GM12878 (cell line): ENCODE data around the gene MAN2A2. TPM values are rescaled to one million over a fixed set of nuclear protein-coding genes. Genes with fewer than 3 reads are reported as not detected.

Experiments used
- ATAC-seq: fragments of 200-7000 bp; cut with Tn5 transposase; 3 replicates; pipeline ENCODE4 v1.9.1; 2020; ENCODE audit warnings: mild to moderate bottlenecking, moderate library complexity
- Bru-seq: library from RNA; stranded (reverse); fragments of 400-500 nt; gene quantifications from one replicate; lab custom pipeline; 2021; lab: Mats Ljungman, UMichigan
- BruChase-seq, 2 experiments: library from RNA; stranded (reverse); fragments of 400-500 nt; gene quantifications; one replicate each; lab custom pipeline; 2021; lab: Mats Ljungman, UMichigan
- BruUV-seq: library from RNA; stranded (reverse); fragments of 400-500 nt; replicated peaks from 2 replicates; lab custom pipeline; 2021; lab: Mats Ljungman, UMichigan
- CTCF ChIA-PET: fragments of 300-600 bp; sonication (Branson Sonifier 250); formaldehyde crosslinking; extraction: SDS; loops from one replicate; lab custom pipeline; 2021; ENCODE audit warnings: inconsistent platforms; lab: Yijun Ruan, JAX
- POLR2A ChIA-PET: fragments of 350-600 bp; formaldehyde crosslinking; extraction: SDS; loops from one replicate; lab custom pipeline; 2021; ENCODE audit warnings: inconsistent platforms; lab: Charles Lee
- RAD21 ChIA-PET: fragments of 300-600 bp; sonication (Branson Sonifier 250); formaldehyde crosslinking; loops from one replicate; lab custom pipeline; 2023; ENCODE audit warnings: antibody characterized with exemption; ENCODE audit not compliant: unreplicated experiment; lab: Charles Lee
- SMC1A ChIA-PET: fragments of 300-600 bp; sonication (Branson Sonifier 250); formaldehyde crosslinking; loops from one replicate; lab custom pipeline; 2023; ENCODE audit not compliant: unreplicated experiment, uncharacterized antibody; lab: Charles Lee
- DNase-seq: peaks from one replicate; pipeline ENCODE4 v3.0.0-alpha.2; 2011; ENCODE audit warnings: low read depth, low spot score
- FAIRE-seq: peaks from 3 replicates; lab custom pipeline; 2011; peaks lifted over from hg19 to GRCh38; lab: Jason Lieb, UNC
- H2AFZ ChIP-seq: 2 replicates; pipeline ENCODE4 v1.6.0; 2011; ENCODE audit warnings: low read depth, low read length, control low read depth; ENCODE audit not compliant: control insufficient read depth
- H3K27ac ChIP-seq: 2 replicates; pipeline ENCODE4 v1.5.1; 2011; ENCODE audit warnings: control low read depth; ENCODE audit not compliant: control insufficient read depth, insufficient read depth
- H3K27me3 ChIP-seq, 2 experiments: replicated peaks in 1 of 2; 2 replicates each; pipeline versions ENCODE4 v1.6.0 to v1.6.1; 2011; ENCODE audit warnings: low read length in 1 of 2; ENCODE audit not compliant: control insufficient read depth in 2 of 2, insufficient read depth in 2 of 2
- H3K36me3 ChIP-seq, 2 experiments: 2 replicates each; pipeline ENCODE4 v1.5.1; 2011; ENCODE audit warnings: low read length in 1 of 2; ENCODE audit not compliant: control insufficient read depth in 2 of 2, insufficient read depth in 2 of 2
- H3K4me1 ChIP-seq: 2 replicates; pipeline ENCODE4 v1.6.1; 2011; ENCODE audit warnings: mild to moderate bottlenecking, low read length, moderate library complexity, mixed read lengths; ENCODE audit not compliant: control insufficient read depth, insufficient read depth
- H3K4me2 ChIP-seq: 2 replicates; pipeline ENCODE4 v1.6.0; 2011; ENCODE audit warnings: control low read depth; ENCODE audit not compliant: control insufficient read depth, insufficient read depth
- H3K4me3 ChIP-seq: fragments of 200-600 bp; sonication (generic); 2 replicates; pipeline ENCODE4 v1.5.1; 2016
- H3K79me2 ChIP-seq: 2 replicates; pipeline ENCODE4 v1.6.0; 2011; ENCODE audit warnings: low read length; ENCODE audit not compliant: control insufficient read depth, insufficient read depth
- H3K9ac ChIP-seq: 2 replicates; pipeline ENCODE4 v1.8.0; 2011; ENCODE audit warnings: low read length, control low read depth, mixed read lengths; ENCODE audit not compliant: control insufficient read depth, insufficient read depth
- H3K9me3 ChIP-seq: replicated peaks from 3 replicates; pipeline ENCODE4 v1.5.1; 2011; ENCODE audit warnings: mild to moderate bottlenecking, low read length; ENCODE audit not compliant: control insufficient read depth, insufficient read depth
- H4K20me1 ChIP-seq: 2 replicates; pipeline ENCODE4 v1.6.0; 2011; ENCODE audit not compliant: control insufficient read depth, insufficient read depth
- EGR1 ChIP-seq, 2 experiments: IDR thresholded peaks; 1 replicate in 1 of 2; 2 replicates in 1 of 2; pipeline ENCODE4 v1.6.1; 2011 to 2012; ENCODE audit warnings: low read depth in 2 of 2, low read length in 2 of 2, borderline replicate concordance in 1 of 2, mild to moderate bottlenecking in 1 of 2, moderate library complexity in 1 of 2
- FOXK2 ChIP-seq: fragments of 450-650 bp; IDR thresholded peaks from 2 replicates; pipeline ENCODE4 v1.6.1; 2017; ENCODE audit warnings: mild to moderate bottlenecking, moderate library complexity
- PKNOX1 ChIP-seq: fragments of 450-650 bp; IDR thresholded peaks from 2 replicates; pipeline ENCODE4 v1.6.1; 2016; ENCODE audit warnings: mild to moderate bottlenecking
- REST ChIP-seq: IDR thresholded peaks from 2 replicates; pipeline ENCODE4 v1.6.1; 2012; ENCODE audit warnings: mild to moderate bottlenecking, low read depth, low read length
- SPI1 ChIP-seq: IDR thresholded peaks from 2 replicates; pipeline ENCODE4 v1.6.1; 2011; ENCODE audit warnings: low read depth, mild to moderate bottlenecking, low read length, moderate library complexity, borderline replicate concordance; ENCODE audit not compliant: insufficient read depth
- TCF12 ChIP-seq: IDR thresholded peaks from 2 replicates; pipeline ENCODE4 v1.6.1; 2011; ENCODE audit warnings: low read depth, mild to moderate bottlenecking, low read length
- WGBS: methylation state at CpG from one replicate; pipeline ENCODE4 v1.1.6; 2016; ENCODE audit warnings: low lambda C conversion rate; ENCODE audit not compliant: insufficient replicate concordance, insufficient coverage; ENCODE audit errors: missing lambda C conversion rate; 5-methylcytosine and 5-hydroxymethylcytosine counted together
- in situ Hi-C: fragments of 300-500 bp; cut with MboI; formaldehyde crosslinking; loops from 9 replicates; pipeline ENCODE4 v1.14.3; 2018; ENCODE audit warnings: mixed read lengths
- intact Hi-C: fragments of 100-400 bp; cut with micrococcal nuclease; formaldehyde crosslinking; loops from one replicate; pipeline ENCODE4 v1.14.2; 2022; ENCODE audit not compliant: unreplicated experiment
- long read RNA-seq, 2 experiments: library from polyadenylated mRNA; unstranded; transcript quantifications; one replicate each; pipeline ENCODE4 v2.0.0, GENCODE V29; 2019 to 2020
- polyA minus RNA-seq, 3 experiments: library from RNA; depleted of rRNA, polyadenylated mRNA; stranded (reverse); fragments of >200 nt; gene quantifications; 2 replicates each; pipeline ENCODE4 v1.2.3, GENCODE V29; 2011
- polyA plus RNA-seq, 11 experiments: library from polyadenylated mRNA; depleted of rRNA in 4 of 11; unstranded in 6 of 11; stranded (reverse) in 5 of 11; fragments of >200 nt; fragmentation: Nextera tagmentation in 4 of 11; fragmentation: Illumina TruSeq in 1 of 11; extraction: Ambion mirVana in 4 of 11; extraction: Trizol in 1 of 11; gene quantifications; 1 replicate in 1 of 11; 2 replicates in 10 of 11; pipeline versions ENCODE4 v1.2.1 to v1.2.3, GENCODE V29; 2011 to 2016; ENCODE audit warnings: inconsistent platforms in 2 of 11, missing spikeins in 2 of 11, low read depth in 1 of 11
- total RNA-seq, 4 experiments: library from RNA; depleted of rRNA in 3 of 4; stranded (reverse); fragments of >200 nt in 3 of 4; fragmentation: Illumina TruSeq in 1 of 4; extraction: Trizol in 1 of 4; gene quantifications; 2 replicates each; pipeline versions ENCODE4 v1.2.1 to v1.2.3, GENCODE V29; 2013 to 2021
- TF ChIP-seq, protein P1 (sequence below): fragments of 450-650 bp; IDR thresholded peaks from 2 replicates; pipeline ENCODE4 v1.6.1; 2017; ENCODE audit warnings: antibody characterized with exemption, mild to moderate bottlenecking, moderate library complexity

Gene MAN2A2
- 183 and 231 TPM in 2 replicates for total RNA-seq (2013; cell fraction: nucleolus; rRNA removed)
- 25.4 and 29.5 TPM in 2 replicates for total RNA-seq (2014; rRNA removed)
- total RNA-seq (2014; rRNA removed; fragmentation: Illumina TruSeq; extraction: Trizol) = 16.6 and 18.0 TPM in 2 replicates
- 62.4 and 79.4 TPM in 2 replicates for total RNA-seq (2021)
- 21.4 TPM for polyA plus RNA-seq (2011; ENCODE audit: low read depth)
- polyA plus RNA-seq (2011; rRNA removed) = 19.4 and 38.9 TPM in 2 replicates
- polyA plus RNA-seq (2011; cell fraction: cytosol; rRNA removed) = 46.4 and 74.6 TPM in 2 replicates
- polyA plus RNA-seq (2011; cell fraction: nucleus; rRNA removed) = 937 and 972 TPM in 2 replicates
- polyA plus RNA-seq (2012) = 39.6 and 54.1 TPM in 2 replicates
- 26.9 and 47.8 TPM in 2 replicates for polyA plus RNA-seq (2014; fragmentation: Illumina TruSeq; extraction: Trizol)
- polyA plus RNA-seq (2014; fragmentation: Nextera tagmentation; extraction: Ambion mirVana) = 1 to 10 TPM; 4.2 to 4.4 TPM
- 66.4 and 71.1 TPM in 2 replicates for polyA plus RNA-seq (2014; rRNA removed)
- 10 to 100 TPM; 13.7 to 16.8 TPM for polyA plus RNA-seq (2016; fragmentation: Nextera tagmentation; extraction: Ambion mirVana)
- polyA minus RNA-seq (2011; rRNA and poly(A)+ RNA removed) = 36.3 and 44.3 TPM in 2 replicates
- polyA minus RNA-seq (2011; cell fraction: cytosol; rRNA and poly(A)+ RNA removed) = 8.0 and 15.0 TPM in 2 replicates
- polyA minus RNA-seq (2011; cell fraction: nucleus; rRNA and poly(A)+ RNA removed) = 124 and 200 TPM in 2 replicates
- Bru-seq, nascent RNA = percentile 71 among the genes with signal in this experiment
- BruChase-seq, experiment 1, labeled RNA remaining after a 6-hour chase = percentile 87 among the genes with signal in this experiment
- percentile 79 among the genes with signal in this experiment for BruChase-seq, experiment 2, labeled RNA remaining after a 2-hour chase
- long read RNA-seq, experiment 1, partial matches to known transcripts = 2 of 3 reads
- long read RNA-seq, experiment 1, other reads (novel, unspliced or antisense) = 1 of 3 reads
- long read RNA-seq, experiment 2, transcript MAN2A2-212 (4 exons, 623 nt) = major isoform, 6 of 20 reads
- long read RNA-seq, experiment 2, partial matches to known transcripts = 9 of 20 reads
- long read RNA-seq, experiment 2, other reads (novel, unspliced or antisense) = 5 of 20 reads

DNA sequence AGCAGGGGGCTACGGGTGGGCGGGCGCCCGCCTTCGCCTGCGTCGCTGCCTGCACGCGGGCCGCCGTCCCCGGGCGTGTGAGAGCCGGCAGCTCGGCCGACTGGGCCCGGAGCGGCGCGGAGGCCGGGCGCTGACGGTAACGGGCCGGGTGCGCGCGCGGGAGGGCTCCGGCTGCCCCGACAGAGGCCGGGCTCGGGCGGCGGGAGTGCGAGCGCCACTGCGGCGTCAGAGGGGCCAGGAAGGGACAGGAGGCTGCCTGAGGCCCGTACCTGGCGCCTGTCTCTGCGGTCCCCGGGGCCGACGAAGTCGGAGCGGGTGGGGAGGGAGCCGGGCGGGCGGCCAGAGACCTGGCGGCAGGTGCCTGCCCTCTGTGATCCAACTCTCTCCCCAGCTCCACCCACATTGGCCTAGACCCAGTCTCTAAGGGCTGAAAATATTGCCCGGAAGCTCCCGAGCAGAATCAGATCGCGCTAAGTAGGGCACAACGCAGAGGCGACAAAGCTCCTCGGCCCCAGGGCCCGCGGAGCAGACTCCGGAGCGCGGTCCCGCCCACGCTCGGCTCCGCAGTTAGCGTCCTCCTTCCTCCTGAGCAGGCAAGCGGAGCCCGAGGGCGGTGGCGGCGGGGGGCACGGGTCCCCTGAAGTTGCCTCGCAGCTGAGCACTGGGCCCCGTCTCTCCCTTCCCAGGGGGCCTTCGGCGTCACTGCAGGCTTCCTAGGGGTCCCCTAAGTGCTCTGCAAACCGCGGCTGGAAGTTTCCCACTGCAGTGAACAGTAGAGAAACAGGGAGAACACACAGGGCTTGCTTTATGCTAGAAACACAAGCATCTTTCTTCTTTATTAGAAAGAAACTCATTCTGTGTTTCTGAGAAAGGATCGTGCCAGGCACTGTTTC, at the start of gene MAN2A2:
MAN2A2 (plus strand) TSS at position 463 of the 893 bp plus-strand sequence. CDS start 906 bp downstream, outside the sequence.
- Histone ChIP-seq H2AFZ (peak within 1 kb of the TSS; percentile 88), H3K4me2 (peak within 1 kb of the TSS; percentile 80), H3K79me2 (peaks cover 18% of the 10 kb centered on the region), H3K4me1 (peaks cover 12% of the 10 kb centered on the region), H3K4me3 (peak within 1 kb of the TSS; percentile 68), H3K9me3 (no peaks in the 10 kb centered on the region), H3K36me3 (peaks cover 18 to 25% of the 10 kb centered on the region in 2 experiments; a peak in 3 of 4 replicates), H3K27ac (peak within 1 kb of the TSS; percentile 62), H3K27me3 (no peaks in the 10 kb centered on the region), H3K9ac (peak within 1 kb of the TSS; percentile 54), H4K20me1 (no peaks in the 10 kb centered on the region; the same call in 1 of the 2 replicates)
- DNase-seq (no peak), FAIRE-seq (peak; percentile 88), ATAC-seq (peak; percentile 81)
- ChIA-PET CTCF (interaction anchor here (0.6 to 15.1 kb wide), 8 partner anchors 10 to 583 kb away, joined by 3 to 480 read pairs (median 4); partner anchors contain the start of genes HDDC3 and UNC45A), POLR2A (interaction anchor here (0.5 to 7.6 kb wide), 7 partner anchors 16 to 453 kb away, joined by 3 to 113 read pairs (median 4); partner anchors contain the start of genes HDDC3 and UNC45A), RAD21 (interaction anchor here (0.5 to 9.2 kb wide), 10 partner anchors 16 to 583 kb away, joined by 3 to 193 read pairs (median 4); partner anchors contain the start of genes HDDC3, RCCD1 and UNC45A), SMC1A (interaction anchor here (0.7 to 12.3 kb wide), 12 partner anchors 12 to 255 kb away, joined by 3 to 225 read pairs (median 4); partner anchors contain the start of genes HDDC3 and UNC45A)
- BruUV-seq = no TSS peak
- intact Hi-C loops = loop anchor here (1.0 to 2.0 kb wide), 2 partner anchors 20 to 31 kb away; no protein-coding TSS in a partner anchor
- WGBS = 1% methylated on average over 53 of the region's 81 CpGs
- in situ Hi-C loops = no loop called here
- peak; percentile 76 to 98 for TF ChIP-seq EGR1 (IDR thresholded peaks at IDR 0.05; ENCODE audit: borderline replicate concordance in 1 of 2, low read depth in 2 of 2, low read length in 2 of 2)
- TF ChIP-seq FOXK2 = no peak
- no peak for TF ChIP-seq REST
- no peak for TF ChIP-seq PKNOX1
- TF ChIP-seq SPI1 = no peak
- TF ChIP-seq, protein P1, sequence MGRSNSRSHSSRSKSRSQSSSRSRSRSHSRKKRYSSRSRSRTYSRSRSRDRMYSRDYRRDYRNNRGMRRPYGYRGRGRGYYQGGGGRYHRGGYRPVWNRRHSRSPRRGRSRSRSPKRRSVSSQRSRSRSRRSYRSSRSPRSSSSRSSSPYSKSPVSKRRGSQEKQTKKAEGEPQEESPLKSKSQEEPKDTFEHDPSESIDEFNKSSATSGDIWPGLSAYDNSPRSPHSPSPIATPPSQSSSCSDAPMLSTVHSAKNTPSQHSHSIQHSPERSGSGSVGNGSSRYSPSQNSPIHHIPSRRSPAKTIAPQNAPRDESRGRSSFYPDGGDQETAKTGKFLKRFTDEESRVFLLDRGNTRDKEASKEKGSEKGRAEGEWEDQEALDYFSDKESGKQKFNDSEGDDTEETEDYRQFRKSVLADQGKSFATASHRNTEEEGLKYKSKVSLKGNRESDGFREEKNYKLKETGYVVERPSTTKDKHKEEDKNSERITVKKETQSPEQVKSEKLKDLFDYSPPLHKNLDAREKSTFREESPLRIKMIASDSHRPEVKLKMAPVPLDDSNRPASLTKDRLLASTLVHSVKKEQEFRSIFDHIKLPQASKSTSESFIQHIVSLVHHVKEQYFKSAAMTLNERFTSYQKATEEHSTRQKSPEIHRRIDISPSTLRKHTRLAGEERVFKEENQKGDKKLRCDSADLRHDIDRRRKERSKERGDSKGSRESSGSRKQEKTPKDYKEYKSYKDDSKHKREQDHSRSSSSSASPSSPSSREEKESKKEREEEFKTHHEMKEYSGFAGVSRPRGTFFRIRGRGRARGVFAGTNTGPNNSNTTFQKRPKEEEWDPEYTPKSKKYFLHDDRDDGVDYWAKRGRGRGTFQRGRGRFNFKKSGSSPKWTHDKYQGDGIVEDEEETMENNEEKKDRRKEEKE = 0 out of 2 replicates have a peak, but pooled peaks have one; percentile 42
- TF ChIP-seq TCF12 = no peak
